Panc1 (cell line): Measurements from ENCODE around the gene KLHL26.

Experiments used
- CTCF ChIP-seq: fragments of 450-650 bp; IDR thresholded peaks from 2 replicates; pipeline ENCODE4 v1.5.1; 2017; ENCODE audit warnings: mild to moderate bottlenecking
- POLR2AphosphoS5 ChIP-seq: IDR thresholded peaks from 2 replicates; pipeline ENCODE4 v1.6.1; 2012; ENCODE audit warnings: mild to moderate bottlenecking, low read depth, low read length, moderate library complexity
- REST ChIP-seq, 2 experiments: IDR thresholded peaks; 2 replicates each; pipeline ENCODE4 v1.6.1; 2011 to 2012; ENCODE audit warnings: low read depth in 2 of 2, control low read depth in 1 of 2, low read length in 1 of 2, mild to moderate bottlenecking in 1 of 2, moderate library complexity in 1 of 2; ENCODE audit not compliant: insufficient read depth in 1 of 2
- SIN3A ChIP-seq: IDR thresholded peaks from 2 replicates; pipeline ENCODE4 v1.6.1; 2012; ENCODE audit warnings: low read depth, mild to moderate bottlenecking, low read length, moderate library complexity, borderline replicate concordance; ENCODE audit not compliant: insufficient read depth
- TCF7L2 ChIP-seq: IDR thresholded peaks from 2 replicates; pipeline ENCODE4 v1.6.1; 2011; ENCODE audit warnings: mild to moderate bottlenecking, low read depth, low read length, inconsistent platforms

- TF ChIP-seq CTCF = no peak
- TF ChIP-seq SIN3A = no peak
- no peak for TF ChIP-seq POLR2AphosphoS5
- TF ChIP-seq TCF7L2 = no peak
- TF ChIP-seq REST (IDR thresholded peaks at IDR 0.05; ENCODE audit: insufficient read depth in 1 of 2, low read depth in 2 of 2, low read length in 1 of 2) = no peak
Observed at GRCh38 chr19:18646535-18647370, 9.9 kb downstream of the KLHL26 start.
